ACHN (cell line): Measurements from ENCODE around the gene TMEM250.
"Not testable (repeated sequence)": the region's sequence is repeated elsewhere in the genome, so short reads cannot be mapped to it uniquely, and the experiment has no call there.

ENCODE experiments used
- DNase-seq: peaks from one replicate; pipeline ENCODE4 v3.0.0-alpha.2; 2015
- in situ Hi-C: cut with HindIII; loops from 2 replicates; pipeline ENCODE4 v1.10.0; 2017; ENCODE audit warnings: low sequenced_read_pairs, low pct_ligation_motif_present, low pct_unique_long_range_greater_than_20kb

Gene TMEM250

DNA sequence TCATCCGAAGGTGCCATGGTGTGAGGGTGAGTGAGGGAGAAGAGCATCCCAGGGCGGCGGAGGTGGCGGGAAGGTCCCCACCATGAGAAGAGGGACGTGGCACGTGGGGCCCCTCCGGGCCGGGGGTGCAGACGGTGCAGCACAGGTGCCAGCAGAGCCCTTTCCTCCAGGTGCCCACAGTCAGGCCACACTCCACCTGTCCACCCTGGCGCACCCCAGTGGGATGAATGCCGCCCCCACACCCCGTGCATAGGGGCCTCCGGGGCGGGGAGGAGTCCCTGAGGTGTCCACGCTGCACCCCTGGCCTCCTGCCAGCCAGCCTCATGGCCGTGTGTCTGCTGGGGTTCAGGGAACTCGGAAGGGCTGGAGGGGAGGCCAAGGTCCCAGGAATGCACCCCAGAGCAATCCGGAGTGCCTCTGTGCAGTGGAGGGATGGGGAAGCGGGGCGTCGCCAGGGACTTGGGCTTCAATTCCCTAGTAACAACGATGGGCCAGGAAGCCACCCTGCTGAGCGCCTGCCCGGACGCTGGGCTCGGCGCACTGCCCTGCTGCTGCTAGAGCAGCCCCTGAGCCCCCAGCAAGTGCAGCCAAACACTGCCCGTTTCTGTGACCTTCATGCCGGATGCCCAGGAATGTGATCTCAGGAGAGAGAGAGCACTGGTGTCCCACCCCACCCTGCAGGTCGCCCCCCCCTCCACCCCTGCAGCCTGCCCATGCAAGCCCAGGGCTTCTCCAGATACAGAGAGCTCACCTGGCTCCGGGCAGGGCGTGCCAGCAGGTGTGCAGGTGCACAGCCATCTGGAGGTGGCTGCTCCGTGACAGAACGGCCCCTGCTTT lies 14.8 kb downstream of the TMEM250 start:
- in situ Hi-C loops = no loop called here

DNA sequence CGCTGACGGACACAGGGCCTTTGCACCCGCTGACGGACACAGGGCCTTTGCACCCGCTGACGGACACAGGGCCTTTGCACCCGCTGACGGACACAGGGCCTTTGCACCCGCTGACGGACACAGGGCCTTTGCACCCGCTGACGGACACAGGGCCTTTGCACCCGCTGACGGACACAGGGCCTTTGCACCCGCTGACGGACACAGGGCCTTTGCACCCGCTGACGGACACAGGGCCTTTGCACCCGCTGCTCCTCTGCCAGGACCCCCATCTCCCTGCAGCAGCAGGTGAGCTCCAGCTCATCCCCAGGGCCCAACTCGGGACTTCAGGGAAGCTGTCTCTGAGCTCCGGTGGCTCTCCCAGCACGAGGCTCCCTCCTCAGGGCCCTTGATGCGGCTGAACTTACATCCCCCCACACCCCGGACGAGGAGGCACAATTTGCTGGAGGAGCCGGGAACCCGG lies 17.0 kb downstream of the TMEM250 start:
- in situ Hi-C loops, DNase-seq: not testable (repeated sequence)

More for the DNA sequence above, 14.8 kb downstream of the TMEM250 start:
- DNase-seq = no peak

DNA sequence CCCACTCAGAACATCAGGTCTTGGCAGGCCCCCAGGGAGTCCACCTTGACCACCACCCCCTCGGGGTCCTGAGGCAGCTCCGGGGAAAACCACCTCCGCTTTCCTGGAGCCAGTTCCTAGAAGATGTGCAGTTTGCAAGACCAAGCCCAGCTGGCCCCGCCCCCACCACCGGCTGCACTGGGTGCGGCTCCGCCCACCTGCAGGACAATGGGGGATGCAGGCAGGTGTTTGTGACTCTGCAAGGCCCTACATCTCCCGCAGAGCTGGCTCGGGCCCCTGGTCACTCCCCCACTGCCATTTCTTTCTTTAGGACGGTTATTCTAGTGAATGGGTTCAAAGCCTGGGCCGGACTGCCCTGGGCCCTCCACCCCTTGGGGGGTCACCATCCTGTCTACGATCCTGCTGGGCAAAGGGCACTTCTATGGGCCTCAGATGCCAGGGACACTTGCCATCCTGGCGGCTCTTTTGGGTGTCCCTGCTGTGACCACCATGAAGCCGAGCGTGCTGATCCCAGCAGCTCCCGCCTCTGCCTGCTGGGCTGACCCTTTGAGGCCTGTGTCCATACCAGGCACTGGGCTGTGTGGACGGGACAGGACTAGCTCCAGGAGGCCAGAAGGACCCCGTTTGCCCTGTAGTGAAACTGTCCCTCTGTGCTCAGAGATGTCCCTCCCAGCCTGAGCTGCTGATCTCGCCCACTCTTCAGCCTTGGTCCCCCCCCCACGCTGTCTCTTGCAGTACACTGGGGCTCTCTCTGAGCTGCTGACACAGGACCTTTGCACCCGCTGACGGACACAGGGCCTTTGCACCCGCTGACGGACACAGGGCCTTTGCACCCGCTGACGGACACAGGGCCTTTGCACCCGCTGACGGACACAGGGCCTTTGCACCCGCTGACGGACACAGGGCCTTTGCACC lies 17.7 kb downstream of the TMEM250 start:
- in situ Hi-C loops = no loop called here
- no peak for DNase-seq

GRCh38 chr9:136099542-136099941 lies 19.1 kb downstream of the TMEM250 start:
- in situ Hi-C loops = no loop called here
- DNase-seq = no peak

DNA sequence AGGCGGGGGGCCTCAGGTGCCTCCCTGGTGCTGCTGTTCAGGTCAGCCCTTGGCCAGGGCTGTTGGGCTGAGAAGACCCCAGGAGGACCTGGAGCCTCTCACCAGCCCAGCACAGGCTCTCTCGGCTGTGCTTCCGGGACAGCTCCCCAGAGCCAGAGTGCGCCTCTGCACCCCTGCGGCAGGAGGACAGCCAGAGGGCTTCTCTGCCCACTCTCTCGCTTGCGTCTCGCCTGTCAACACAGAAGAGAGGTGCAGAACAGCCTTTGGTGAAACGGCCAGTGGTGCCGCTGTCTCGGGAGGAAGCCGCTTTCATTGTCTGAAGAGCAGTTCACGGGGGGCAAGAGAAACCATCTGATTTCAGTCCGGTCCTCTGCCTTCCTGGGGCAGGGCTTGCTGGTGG lies 19.8 kb downstream of the TMEM250 start:
- in situ Hi-C loops = no loop called here

DNA sequence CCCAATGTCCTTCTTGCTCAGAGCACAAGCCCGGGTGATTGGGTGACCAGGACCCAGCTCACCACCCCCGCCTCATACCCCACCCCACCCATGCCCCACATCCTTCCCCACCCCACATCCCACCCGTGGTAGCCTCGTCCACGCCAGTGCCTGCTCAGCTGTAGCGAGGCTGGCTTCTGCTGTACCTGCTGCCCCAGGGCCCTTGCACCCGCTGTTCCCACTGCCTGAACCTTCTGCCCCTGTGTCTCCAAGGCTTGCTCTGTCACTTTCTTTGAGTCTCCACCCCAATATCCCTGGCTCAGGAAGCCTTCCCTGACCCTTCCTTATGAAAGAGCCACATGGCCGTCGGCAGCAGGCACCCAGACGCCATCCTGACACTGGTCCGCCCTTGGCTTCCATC lies 20.5 kb downstream of the TMEM250 start:
- no peak for DNase-seq
- in situ Hi-C loops = no loop called here

More for the DNA sequence above, 19.8 kb downstream of the TMEM250 start:
- no peak for DNase-seq

- no peak for DNase-seq
- in situ Hi-C loops = no loop called here
Observed at GRCh38 chr9:136096505-136097001, 22.1 kb downstream of the TMEM250 start.

GRCh38 chr9:136095070-136096058 lies 23.3 kb downstream of the TMEM250 start, which contains the start of gene NACC2:
Gene NACC2 (minus strand): TSS chr9:136095289. CDS start chr9:136050521, 44,768 bp downstream.
- in situ Hi-C loops = no loop called here
- DNase-seq = peak; percentile 69

GRCh38 chr9:136093995-136094881 lies 24.4 kb downstream of the TMEM250 start:
- peak; percentile 61 for DNase-seq

DNA sequence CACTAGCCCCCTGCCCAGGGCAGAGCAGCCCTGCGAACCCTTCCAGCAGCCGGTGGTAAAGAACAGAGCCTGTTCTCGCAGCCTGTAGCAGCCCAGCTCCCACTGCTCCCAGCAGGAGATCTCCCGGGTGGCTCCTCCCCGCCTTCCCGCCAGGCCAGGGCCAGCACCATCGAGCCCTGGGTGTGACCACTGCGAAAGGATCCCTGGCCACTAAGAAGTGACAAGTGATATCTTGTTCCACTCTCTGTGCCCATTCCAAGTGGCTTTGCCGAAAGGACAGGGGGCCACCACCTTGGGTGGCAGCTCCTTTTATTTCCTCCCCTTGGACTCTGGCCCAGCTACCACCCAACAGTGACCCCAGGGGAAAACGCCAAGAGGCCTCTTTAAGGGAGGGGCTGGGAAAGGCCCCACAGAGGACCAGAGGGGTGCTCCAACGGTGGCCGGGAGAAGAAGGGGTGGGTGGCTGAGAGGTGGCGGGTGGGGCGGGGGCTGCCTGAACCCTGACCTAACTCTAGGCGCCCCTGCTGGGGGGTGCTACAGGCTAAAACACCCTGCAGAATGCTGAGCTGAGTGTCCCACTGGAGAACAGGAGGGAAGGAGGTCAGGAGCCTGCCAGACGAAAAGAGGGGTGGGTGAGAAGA lies 25.2 kb downstream of the TMEM250 start:
- DNase-seq = no peak
- in situ Hi-C loops = no loop called here

More at GRCh38 chr9:136093995-136094881, 24.4 kb downstream of the TMEM250 start:
- in situ Hi-C loops = no loop called here

DNA sequence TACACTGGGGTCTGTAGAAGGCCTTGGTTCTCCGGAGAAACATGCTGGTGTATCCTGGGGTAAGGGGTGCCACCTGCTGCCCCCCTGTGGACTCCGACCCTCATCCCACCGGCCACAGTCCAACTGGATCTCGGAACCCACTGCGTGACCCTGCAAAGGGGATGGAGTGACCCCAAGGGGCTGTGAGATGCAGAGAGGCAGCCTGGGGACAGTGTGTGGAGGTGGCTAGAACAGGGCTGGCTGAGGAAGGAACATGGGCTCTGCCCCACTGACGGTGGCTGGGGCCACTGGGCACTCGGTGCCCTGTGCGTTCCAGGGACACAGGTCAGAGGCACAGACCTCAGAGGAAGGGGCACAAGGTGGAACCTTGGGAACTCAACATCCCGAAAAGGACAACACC lies 25.9 kb downstream of the TMEM250 start:
- DNase-seq = no peak
- in situ Hi-C loops = no loop called here

DNA sequence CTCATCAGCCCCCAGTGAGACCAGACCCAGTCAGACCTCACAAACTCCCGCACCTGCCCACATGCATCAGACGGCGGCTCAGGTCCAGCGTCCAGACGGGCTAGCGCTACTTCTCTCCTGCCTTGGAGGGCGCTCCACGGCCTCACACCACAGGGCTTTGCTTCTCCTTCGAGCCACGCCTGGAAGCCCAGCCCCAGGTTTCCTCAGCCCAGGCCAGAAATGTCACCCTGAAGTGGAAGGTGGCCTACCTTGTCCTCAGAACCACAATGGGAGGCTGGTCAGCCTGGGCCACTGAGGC lies 26.4 kb downstream of the TMEM250 start:
- in situ Hi-C loops = no loop called here
- no peak for DNase-seq

DNA sequence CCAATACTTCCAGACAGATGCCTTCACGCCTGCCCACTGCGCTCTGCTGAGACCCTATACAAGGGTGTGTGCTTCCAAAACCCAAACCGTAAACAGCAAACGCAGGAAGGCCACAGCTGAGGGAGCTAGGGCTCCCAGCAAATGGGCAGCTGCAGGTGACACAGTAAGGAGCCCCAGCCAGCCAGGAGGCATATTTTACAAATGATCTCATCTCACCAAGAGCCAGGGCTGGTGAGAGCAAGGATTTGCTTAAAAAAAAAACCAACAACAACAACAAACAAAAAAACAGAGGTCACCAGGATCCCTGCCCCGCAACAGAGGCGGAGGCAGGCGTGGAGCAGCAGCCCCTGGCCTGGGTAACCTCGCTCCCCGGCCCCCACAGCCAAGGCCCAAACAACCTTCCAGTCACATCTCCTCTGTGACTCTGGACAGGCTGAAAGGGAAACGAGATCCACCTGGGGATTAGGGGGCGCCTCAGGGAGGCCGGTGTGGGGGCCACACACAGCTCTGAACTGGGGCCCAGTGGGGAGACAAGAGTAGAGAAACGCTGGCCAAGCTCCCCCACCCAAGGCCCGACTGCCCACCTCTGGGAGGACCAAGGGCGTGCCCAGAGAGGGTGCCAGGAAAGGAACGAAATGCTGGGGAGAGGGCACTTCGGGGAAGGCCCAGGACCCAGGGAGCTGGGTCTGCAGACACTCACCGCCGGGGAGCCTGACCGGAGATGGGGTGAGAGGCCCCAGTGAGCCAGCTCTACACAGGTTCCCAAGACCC lies 26.9 kb downstream of the TMEM250 start:
- in situ Hi-C loops = no loop called here

DNA sequence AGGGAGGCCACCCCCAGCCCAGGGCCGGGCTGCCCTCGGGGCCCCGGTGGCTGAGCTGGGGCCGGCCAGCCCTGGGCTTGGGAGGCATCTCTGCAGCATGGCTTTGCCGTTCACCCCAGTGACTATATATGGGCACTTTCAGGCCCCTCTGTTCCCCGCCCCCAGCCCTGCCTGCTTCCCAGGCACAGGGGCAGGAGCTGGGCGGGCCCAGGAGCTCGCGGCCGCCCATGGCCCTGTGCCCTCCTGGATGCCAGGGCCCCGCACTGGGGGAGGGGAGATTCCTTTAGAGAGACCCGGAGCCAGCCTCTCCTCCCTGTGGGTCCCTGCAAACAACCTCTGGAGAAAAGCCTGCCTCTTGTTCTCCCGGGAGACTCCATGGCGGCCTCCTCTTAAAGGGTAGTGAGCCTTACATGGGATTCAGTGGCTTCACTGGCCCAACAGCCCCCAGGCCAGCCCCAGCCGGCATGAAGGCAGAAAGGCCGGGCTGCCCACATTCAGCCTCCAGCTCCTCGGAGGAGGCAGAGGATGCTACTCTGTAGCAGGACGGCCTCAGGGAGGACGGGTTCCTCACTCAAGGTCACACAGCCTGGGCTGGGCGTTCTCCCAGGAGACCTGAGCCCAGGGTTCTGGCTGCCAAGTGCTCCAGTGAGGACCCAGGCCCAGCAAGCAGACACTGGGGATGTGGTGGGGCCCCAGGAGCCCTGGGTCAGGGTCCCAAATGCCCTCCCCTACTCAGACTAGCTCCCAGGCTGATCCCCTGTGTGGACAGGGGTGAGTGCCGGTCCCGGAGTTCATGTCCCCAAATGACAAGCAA lies 27.7 kb downstream of the TMEM250 start:
- DNase-seq = no peak
- in situ Hi-C loops = no loop called here

More for the DNA sequence above, 26.9 kb downstream of the TMEM250 start:
- DNase-seq = no peak

GRCh38 chr9:136090056-136090735 lies 28.5 kb downstream of the TMEM250 start:
- in situ Hi-C loops = no loop called here

More at GRCh38 chr9:136090056-136090735, 28.5 kb downstream of the TMEM250 start:
- no peak for DNase-seq
